H1 (cell line): ENCODE data around the gene TSKS. TPM values are rescaled to one million over a fixed set of nuclear protein-coding genes. Genes with fewer than 3 reads are reported as not detected.
A peak's percentile ranks its signal among the peaks of the same experiment; 100 is the strongest.

Source experiments
- CEBPB ChIP-seq: IDR thresholded peaks from 2 replicates; pipeline ENCODE4 v1.6.1; 2012; ENCODE audit warnings: low read depth, low read length
- CHD1 ChIP-seq: IDR thresholded peaks from 2 replicates; pipeline ENCODE4 v1.6.1; 2012; ENCODE audit warnings: low read depth, low read length, improper control_type of control experiment
- CREB1 ChIP-seq: IDR thresholded peaks from 2 replicates; pipeline ENCODE4 v1.6.1; 2012; ENCODE audit warnings: inconsistent platforms
- EZH2 ChIP-seq: fragments of 200-600 bp; sonication (generic); IDR thresholded peaks from 2 replicates; pipeline ENCODE4 v1.7.1; 2012; ENCODE audit warnings: low read depth, mild to moderate bottlenecking, moderate library complexity, low read length, inconsistent platforms; ENCODE audit not compliant: severe bottlenecking
- FOSL1 ChIP-seq: IDR thresholded peaks from 2 replicates; pipeline ENCODE4 v1.6.1; 2011; ENCODE audit warnings: mild to moderate bottlenecking, low read depth, low read length, moderate library complexity; ENCODE audit not compliant: insufficient read depth
- JUND ChIP-seq: IDR thresholded peaks from 2 replicates; pipeline ENCODE4 v1.6.1; 2011; ENCODE audit warnings: mild to moderate bottlenecking, improper control_type of control experiment, low read length
- KDM4A ChIP-seq: IDR thresholded peaks from one replicate; pipeline ENCODE4 v1.7.1; 2012; ENCODE audit warnings: low read depth, mild to moderate bottlenecking, moderate library complexity, low read length, inconsistent platforms; ENCODE audit not compliant: severe bottlenecking
- MAFK ChIP-seq: IDR thresholded peaks from 2 replicates; pipeline ENCODE4 v1.6.1; 2012; ENCODE audit warnings: low read depth, mild to moderate bottlenecking, improper control_type of control experiment, low read length
- NANOG ChIP-seq: IDR thresholded peaks from 2 replicates; pipeline ENCODE4 v1.6.1; 2011; ENCODE audit warnings: low read length, low read depth, mild to moderate bottlenecking, inconsistent platforms; ENCODE audit not compliant: insufficient read depth, poor library complexity, severe bottlenecking
- POLR2AphosphoS5 ChIP-seq: IDR thresholded peaks from 2 replicates; pipeline ENCODE4 v1.6.1; 2011; ENCODE audit warnings: low read depth, low read length
- RAD21 ChIP-seq, 2 experiments: IDR thresholded peaks in 1 of 2; conservative IDR thresholded peaks in 1 of 2; 2 replicates each; pipeline ENCODE4 v1.6.1; 2011; ENCODE audit warnings: low read depth in 2 of 2, low read length in 2 of 2, improper control_type of control experiment in 1 of 2, inconsistent platforms in 1 of 2, mild to moderate bottlenecking in 1 of 2, moderate library complexity in 1 of 2
- RNF2 ChIP-seq: fragments of 200-900, 300-1000 bp; sonication (generic); IDR thresholded peaks from 2 replicates; pipeline ENCODE4 v1.7.1; 2016; ENCODE audit warnings: borderline replicate concordance, low read depth, mild to moderate bottlenecking, antibody characterized with exemption, low read length; ENCODE audit not compliant: poor library complexity, severe bottlenecking; ENCODE audit errors: missing control alignments
- SIN3A ChIP-seq, 2 experiments: IDR thresholded peaks in 1 of 2; conservative IDR thresholded peaks in 1 of 2; 2 replicates each; pipeline ENCODE4 v1.6.1; 2011 to 2012; ENCODE audit warnings: low read length in 2 of 2, improper control_type of control experiment in 1 of 2, low read depth in 1 of 2, mild to moderate bottlenecking in 1 of 2
- SIRT6 ChIP-seq: IDR thresholded peaks from one replicate; pipeline ENCODE4 v1.7.1; 2012; ENCODE audit warnings: low read length, inconsistent platforms
- SRF ChIP-seq: IDR thresholded peaks from 2 replicates; pipeline ENCODE4 v1.6.1; 2011; ENCODE audit warnings: mild to moderate bottlenecking, low read depth, low read length, moderate library complexity
- TAF1 ChIP-seq: IDR thresholded peaks from 2 replicates; pipeline ENCODE4 v1.6.1; 2011; ENCODE audit warnings: mild to moderate bottlenecking, low read depth, low read length
- TCF12 ChIP-seq: IDR thresholded peaks from 2 replicates; pipeline ENCODE4 v1.6.1; 2011; ENCODE audit warnings: low read depth, mild to moderate bottlenecking, low read length
- ZNF274 ChIP-seq: IDR thresholded peaks from 2 replicates; pipeline ENCODE4 v1.7.0; 2012; ENCODE audit warnings: low read length, borderline replicate concordance; ENCODE audit errors: extremely low read depth
- polyA plus RNA-seq, 7 experiments: library from polyadenylated mRNA; depleted of rRNA in 3 of 7; stranded (reverse) in 5 of 7; unstranded in 2 of 7; fragments of >200 nt in 5 of 7; fragments of 200-250 nt in 2 of 7; gene quantifications; 1 replicate in 5 of 7; 2 replicates in 1 of 7; 4 replicates in 1 of 7; pipeline versions ENCODE4 v1.2.1 to v1.2.3, GENCODE V29; 2011 to 2013; ENCODE audit warnings: missing spikeins in 2 of 7, mixed read lengths in 2 of 7
- total RNA-seq: library from RNA; stranded (reverse); fragmentation: NEBNext Ultra II Directional; extraction: Animal tissue kit (Norgen Biotek cat#: 25700); gene quantifications from 2 replicates; pipeline ENCODE4 v1.2.1, GENCODE V29; 2021
- TF ChIP-seq, protein P1 (sequence below): IDR thresholded peaks from 2 replicates; pipeline ENCODE4 v1.6.1; 2011; ENCODE audit warnings: low read depth, mild to moderate bottlenecking, low read length; ENCODE audit not compliant: insufficient read depth
- TF ChIP-seq, protein P2 (sequence below): IDR thresholded peaks from 2 replicates; pipeline ENCODE4 v1.6.1; 2011; ENCODE audit warnings: low read length, improper control_type of control experiment

Gene TSKS
- total and polyA plus RNA-seq, 2 of the 8 experiments (the other 6 are each of a cell fraction or from before 2014, with no cell fraction given): 0.21 TPM; not detected in 1

DNA sequence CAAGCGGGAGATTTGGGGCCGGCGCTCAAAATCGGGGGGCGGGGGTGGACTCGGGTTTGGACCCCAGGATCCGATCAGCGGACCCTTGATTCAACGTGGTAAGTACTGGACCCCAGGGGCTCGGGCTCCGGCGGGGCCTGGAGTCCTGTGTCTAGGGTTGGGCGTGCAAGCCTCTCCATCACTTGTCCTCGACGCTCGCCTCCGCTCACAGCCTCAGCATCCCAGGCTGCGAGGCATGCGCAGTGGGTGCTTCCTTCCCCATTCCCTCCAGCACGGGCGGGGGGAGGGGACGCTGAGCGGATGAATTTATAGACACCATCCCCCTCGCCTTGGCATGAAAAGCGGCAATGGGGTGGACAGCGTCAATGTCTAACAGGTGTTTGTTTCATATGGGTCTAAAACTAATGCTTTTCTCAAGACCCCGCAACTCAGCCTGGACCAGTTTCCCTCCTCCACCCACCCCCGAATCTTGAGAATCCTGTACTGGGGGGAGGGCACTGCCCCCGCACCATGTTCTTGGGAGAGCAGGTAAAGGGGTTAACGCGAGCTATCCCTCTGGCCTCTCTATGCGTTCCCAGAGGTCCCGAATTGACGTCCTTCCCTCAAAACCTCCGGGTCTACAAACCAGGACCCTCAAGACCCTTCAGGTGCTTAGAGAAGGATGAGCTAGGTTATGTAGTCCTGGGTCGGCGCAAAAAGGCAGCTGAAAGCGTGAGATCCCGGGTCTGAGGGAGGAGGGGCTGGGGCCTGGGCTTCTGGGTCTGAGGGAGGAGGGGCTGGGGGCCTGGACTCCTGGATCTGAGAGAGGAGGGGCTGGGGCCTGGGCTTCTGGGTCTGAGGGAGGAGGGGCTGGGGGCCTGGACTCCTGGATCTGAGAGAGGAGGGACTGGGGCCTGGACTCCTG, 71.6 kb downstream of the TSKS start (continued):
- TF ChIP-seq FOSL1: no peak
- no peak for TF ChIP-seq ZNF274
- TF ChIP-seq TCF12: no peak
- TF ChIP-seq CREB1: no peak
- TF ChIP-seq RAD21 (IDR thresholded peaks at IDR 0.05 in 1 of 2, conservative IDR thresholded peaks at IDR 0.05 in 1 of 2; ENCODE audit: low read depth in 2 of 2, low read length in 2 of 2): no peak
- no peak for TF ChIP-seq SRF
- TF ChIP-seq CEBPB: no peak
- TF ChIP-seq KDM4A: peak; percentile 40
- TF ChIP-seq JUND: no peak
- no peak for TF ChIP-seq SIRT6
- TF ChIP-seq, protein P1, sequence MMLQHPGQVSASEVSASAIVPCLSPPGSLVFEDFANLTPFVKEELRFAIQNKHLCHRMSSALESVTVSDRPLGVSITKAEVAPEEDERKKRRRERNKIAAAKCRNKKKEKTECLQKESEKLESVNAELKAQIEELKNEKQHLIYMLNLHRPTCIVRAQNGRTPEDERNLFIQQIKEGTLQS: no peak
- no peak for TF ChIP-seq EZH2
- TF ChIP-seq MAFK: no peak
- TF ChIP-seq, protein P2, sequence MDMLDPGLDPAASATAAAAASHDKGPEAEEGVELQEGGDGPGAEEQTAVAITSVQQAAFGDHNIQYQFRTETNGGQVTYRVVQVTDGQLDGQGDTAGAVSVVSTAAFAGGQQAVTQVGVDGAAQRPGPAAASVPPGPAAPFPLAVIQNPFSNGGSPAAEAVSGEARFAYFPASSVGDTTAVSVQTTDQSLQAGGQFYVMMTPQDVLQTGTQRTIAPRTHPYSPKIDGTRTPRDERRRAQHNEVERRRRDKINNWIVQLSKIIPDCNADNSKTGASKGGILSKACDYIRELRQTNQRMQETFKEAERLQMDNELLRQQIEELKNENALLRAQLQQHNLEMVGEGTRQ: no peak
- no peak for TF ChIP-seq CHD1
- 0 out of 4 replicates have a peak, but pooled peaks of 1 of the 2 experiments have one; percentile 36 for TF ChIP-seq SIN3A (conservative IDR thresholded peaks at IDR 0.05 in 1 of 2, IDR thresholded peaks at IDR 0.05 in 1 of 2; ENCODE audit: low read depth in 1 of 2, low read length in 2 of 2)
- no peak for TF ChIP-seq TAF1
- 0 out of 2 replicates have a peak, but pooled peaks have one; percentile 1 for TF ChIP-seq POLR2AphosphoS5
- no peak for TF ChIP-seq RNF2
- no peak for TF ChIP-seq NANOG
